ENCODE measurements around the gene CORIN. TPM values are rescaled to one million over a fixed set of nuclear protein-coding genes. Genes with fewer than 3 reads are reported as not detected.

Gene CORIN
- total and polyA plus RNA-seq, 2 experiments from 2014 or later, result not detected

- no peaks in the 10 kb centered on the region for H3F3A ChIP-seq (replicated peaks; ENCODE audit: low read depth)
- H3K4me3 ChIP-seq, result no peak overlapping the region
- no peak overlapping the region for H3K27ac ChIP-seq (ENCODE audit: low read depth)
These were observed 49.7 kb downstream of the CORIN start for GRCh38 chr4:47788126-47788525.

More at GRCh38 chr4:47788126-47788525, 49.7 kb downstream of the CORIN start:
- Histone ChIP-seq H3K27me3 (ENCODE audit: insufficient read depth) (no peaks in the 10 kb centered on the region), H4K20me1 (replicated peaks; ENCODE audit: insufficient read depth) (no peaks in the 10 kb centered on the region), H3K9me2 (ENCODE audit: insufficient read depth) (peaks cover 2% of the 10 kb centered on the region; the same call in 1 of the 2 replicates), H2AFZ (no peak overlapping the region), H3K36me3 (ENCODE audit: insufficient read depth) (no peaks in the 10 kb centered on the region), H3K79me2 (replicated peaks; ENCODE audit: insufficient read depth) (no peaks in the 10 kb centered on the region), H3K4me1 (ENCODE audit: insufficient read depth) (peaks cover 7% of the 10 kb centered on the region), H3K4me2 (no peak overlapping the region)
- H3K4me3 Mint-ChIP-seq, result no peak overlapping the region
- H3K36me3 Mint-ChIP-seq (ENCODE audit: low read depth), result no peaks in the 10 kb centered on the region
- H3K9me3 Mint-ChIP-seq, result no peaks in the 10 kb centered on the region
- DNase-seq (ENCODE audit: low spot score) (no peak), ATAC-seq (no peak)
- no peak overlapping the region for H3K27ac Mint-ChIP-seq
- no peaks in the 10 kb centered on the region for H3K27me3 Mint-ChIP-seq (ENCODE audit: insufficient read depth, low read depth, poor library complexity)
- H3K4me1 Mint-ChIP-seq, result peaks cover 5% of the 10 kb centered on the region; the same call in 2 of the 3 replicates
- no peak for TF ChIP-seq REST (IDR thresholded peaks at IDR 0.05; ENCODE audit: unreplicated experiment)
- TF ChIP-seq NANOG (IDR thresholded peaks at IDR 0.05; ENCODE audit: borderline replicate concordance), result no peak
- TF ChIP-seq CREB1 (CRISPR knock-in tag; IDR thresholded peaks at IDR 0.05; ENCODE audit: low read depth), result no peak
- no peak for TF ChIP-seq ZNF331 (CRISPR knock-in tag; IDR thresholded peaks at IDR 0.05; ENCODE audit: low read depth)
- no peak for TF ChIP-seq POLR2AphosphoS5 (IDR thresholded peaks at IDR 0.05; ENCODE audit: low read depth)
- TF ChIP-seq EZH2phosphoT487 (IDR thresholded peaks at IDR 0.05; ENCODE audit: unreplicated experiment), result no peak
- no peak for TF ChIP-seq EZH2 (IDR thresholded peaks at IDR 0.05; ENCODE audit: low read depth, unreplicated experiment)
- TF ChIP-seq ZNF114 (CRISPR knock-in tag; IDR thresholded peaks at IDR 0.05), result no peak
- TF ChIP-seq, protein P1, sequence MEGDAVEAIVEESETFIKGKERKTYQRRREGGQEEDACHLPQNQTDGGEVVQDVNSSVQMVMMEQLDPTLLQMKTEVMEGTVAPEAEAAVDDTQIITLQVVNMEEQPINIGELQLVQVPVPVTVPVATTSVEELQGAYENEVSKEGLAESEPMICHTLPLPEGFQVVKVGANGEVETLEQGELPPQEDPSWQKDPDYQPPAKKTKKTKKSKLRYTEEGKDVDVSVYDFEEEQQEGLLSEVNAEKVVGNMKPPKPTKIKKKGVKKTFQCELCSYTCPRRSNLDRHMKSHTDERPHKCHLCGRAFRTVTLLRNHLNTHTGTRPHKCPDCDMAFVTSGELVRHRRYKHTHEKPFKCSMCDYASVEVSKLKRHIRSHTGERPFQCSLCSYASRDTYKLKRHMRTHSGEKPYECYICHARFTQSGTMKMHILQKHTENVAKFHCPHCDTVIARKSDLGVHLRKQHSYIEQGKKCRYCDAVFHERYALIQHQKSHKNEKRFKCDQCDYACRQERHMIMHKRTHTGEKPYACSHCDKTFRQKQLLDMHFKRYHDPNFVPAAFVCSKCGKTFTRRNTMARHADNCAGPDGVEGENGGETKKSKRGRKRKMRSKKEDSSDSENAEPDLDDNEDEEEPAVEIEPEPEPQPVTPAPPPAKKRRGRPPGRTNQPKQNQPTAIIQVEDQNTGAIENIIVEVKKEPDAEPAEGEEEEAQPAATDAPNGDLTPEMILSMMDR (conservative IDR thresholded peaks at IDR 0.05; ENCODE audit: low read depth in 2 of 2), result no peak
- TF ChIP-seq STAT1 (IDR thresholded peaks at IDR 0.05; ENCODE audit: unreplicated experiment), result no peak
- no peak for TF ChIP-seq JUNB (IDR thresholded peaks at IDR 0.05; ENCODE audit: unreplicated experiment)
- no peak for TF ChIP-seq ETS1 (IDR thresholded peaks at IDR 0.05)
- no peak for TF ChIP-seq ZNF462 (CRISPR knock-in tag; IDR thresholded peaks at IDR 0.05)

Data from GM23338 (cell line).